Stimulated activated CD8-positive, alpha-beta memory T cell treated with anti-CD3 and anti-CD28 coated beads, Interleukin-4, amount 100 ng/mL, for 48 hours (primary cell): ENCODE data around the gene RMDN2.
"Not testable (repeated sequence)": the region's sequence is repeated elsewhere in the genome, so short reads cannot be mapped to it uniquely, and the experiment has no call there.

Source experiments
- DNase-seq: peaks from one replicate; pipeline ENCODE4 v3.0.0-alpha.2; 2020

RMDN2 gene

GRCh38 chr2:37902991-37903390 is 22.1 kb upstream of the RMDN2 start:
- no peak for DNase-seq

DNA sequence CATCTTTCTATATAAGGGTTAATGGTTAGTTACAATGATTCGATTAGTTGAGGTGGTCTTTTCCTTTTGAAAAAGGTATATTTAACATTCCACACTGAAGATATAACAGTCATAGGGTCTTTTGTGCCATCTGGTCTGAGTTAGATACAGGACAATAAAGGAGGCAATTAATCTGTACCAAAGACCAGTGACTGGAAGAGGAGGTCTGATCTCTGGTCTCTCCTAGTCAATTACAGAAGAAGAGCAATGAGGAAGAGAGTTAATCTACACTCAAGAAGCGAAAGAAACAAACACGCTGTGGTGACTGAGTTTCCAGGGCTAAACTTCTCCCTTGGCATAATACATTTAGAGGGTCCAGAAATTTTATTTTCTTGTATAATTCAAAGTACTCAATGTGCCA is 20.7 kb upstream of the RMDN2 start:
- no peak for DNase-seq

- DNase-seq, result no peak
Observed at GRCh38 chr2:37904993-37905392, 20.1 kb upstream of the RMDN2 start.

DNA sequence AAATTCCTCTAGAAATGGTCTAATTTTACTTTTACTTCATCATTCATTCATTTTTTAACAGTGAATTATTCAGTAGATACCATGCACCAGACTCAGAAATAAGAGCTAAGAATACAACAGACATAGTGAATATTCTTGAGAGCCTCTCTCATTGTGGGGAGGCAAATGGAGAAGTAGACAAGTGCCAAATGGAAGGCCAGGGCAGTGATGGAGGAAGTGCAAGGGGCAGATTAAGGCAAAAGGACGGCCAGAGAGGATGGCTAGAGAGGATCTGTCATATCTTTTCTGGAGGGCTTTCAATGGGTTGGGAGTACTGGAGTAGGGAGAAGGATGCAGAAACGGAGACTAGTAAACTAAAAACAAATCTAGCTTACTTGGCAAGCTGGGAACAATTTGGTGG is 19.0 kb upstream of the RMDN2 start:
- no peak for DNase-seq

GRCh38 chr2:37907501-37908225 is 17.4 kb upstream of the RMDN2 start:
- DNase-seq, result no peak

DNA sequence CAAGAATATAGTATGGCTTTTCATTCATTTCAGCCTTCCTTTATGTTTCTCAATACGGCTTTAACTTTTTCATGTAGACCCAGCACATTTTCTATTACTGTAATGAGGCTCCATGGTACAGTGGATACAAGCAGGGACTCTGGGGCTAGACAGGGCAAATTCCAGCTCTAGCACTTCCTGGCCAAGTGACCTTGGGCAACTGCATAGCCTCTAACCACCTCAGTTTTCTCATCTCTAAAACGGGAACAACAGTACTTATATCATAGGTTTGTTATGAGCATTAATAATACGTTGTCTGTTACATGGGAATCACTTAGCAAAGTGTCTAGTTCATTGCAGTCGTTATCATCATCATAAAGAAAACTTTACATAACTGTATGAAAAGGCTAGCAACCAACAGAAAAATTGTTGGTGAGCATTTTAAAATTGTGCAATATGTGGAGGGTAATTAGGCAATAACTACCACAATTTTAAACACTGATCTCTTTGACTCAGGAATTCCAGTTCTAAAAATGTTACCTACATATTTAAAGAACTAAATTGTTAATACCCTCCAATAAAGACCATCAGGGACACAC is 13.7 kb upstream of the RMDN2 start:
- DNase-seq, result no peak

DNA sequence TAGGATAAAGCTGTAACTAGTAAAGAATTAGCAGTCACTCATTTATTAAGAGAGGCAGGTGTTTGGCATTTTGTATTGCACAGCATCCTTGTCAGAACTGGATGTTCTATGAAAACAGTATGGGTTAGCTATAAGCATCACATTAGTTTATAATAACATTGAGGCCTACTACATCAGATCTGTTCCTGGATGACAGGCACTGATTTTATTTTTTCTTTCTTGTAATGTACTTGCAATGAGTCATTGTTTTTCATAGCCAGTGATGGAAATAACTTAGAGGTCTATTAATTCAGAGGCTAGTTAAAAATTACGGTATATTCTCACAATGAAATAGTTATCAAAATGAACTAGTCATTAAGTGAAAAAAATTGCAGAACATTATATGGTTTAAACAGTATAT is 13.0 kb upstream of the RMDN2 start:
- no peak for DNase-seq

DNA sequence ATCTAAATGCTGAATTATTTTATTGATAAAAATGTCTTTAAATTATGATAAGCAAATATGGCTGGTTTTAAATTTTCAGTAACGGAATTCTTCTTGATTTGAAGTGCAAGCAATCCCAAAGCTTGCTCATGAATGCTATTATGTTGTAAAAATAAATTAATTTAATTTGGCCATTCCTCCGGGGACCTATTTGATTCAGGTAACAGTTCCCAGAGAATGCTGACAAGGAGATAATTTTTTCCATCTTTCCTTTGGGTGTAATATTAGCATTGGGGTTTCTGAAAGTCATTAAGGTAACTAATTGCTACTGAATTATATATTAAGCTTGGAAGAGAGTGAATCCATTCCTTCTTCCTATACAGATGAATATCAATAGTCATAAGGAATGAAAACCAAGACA is 12.5 kb upstream of the RMDN2 start:
- no peak for DNase-seq

- DNase-seq, result no peak
Observed at GRCh38 chr2:37914340-37914739, 10.7 kb upstream of the RMDN2 start.

GRCh38 chr2:37915773-37916172 is 9.3 kb upstream of the RMDN2 start:
- no peak for DNase-seq

- DNase-seq, result no peak
Observed at GRCh38 chr2:37916512-37917082, 8.5 kb upstream of the RMDN2 start.

DNA sequence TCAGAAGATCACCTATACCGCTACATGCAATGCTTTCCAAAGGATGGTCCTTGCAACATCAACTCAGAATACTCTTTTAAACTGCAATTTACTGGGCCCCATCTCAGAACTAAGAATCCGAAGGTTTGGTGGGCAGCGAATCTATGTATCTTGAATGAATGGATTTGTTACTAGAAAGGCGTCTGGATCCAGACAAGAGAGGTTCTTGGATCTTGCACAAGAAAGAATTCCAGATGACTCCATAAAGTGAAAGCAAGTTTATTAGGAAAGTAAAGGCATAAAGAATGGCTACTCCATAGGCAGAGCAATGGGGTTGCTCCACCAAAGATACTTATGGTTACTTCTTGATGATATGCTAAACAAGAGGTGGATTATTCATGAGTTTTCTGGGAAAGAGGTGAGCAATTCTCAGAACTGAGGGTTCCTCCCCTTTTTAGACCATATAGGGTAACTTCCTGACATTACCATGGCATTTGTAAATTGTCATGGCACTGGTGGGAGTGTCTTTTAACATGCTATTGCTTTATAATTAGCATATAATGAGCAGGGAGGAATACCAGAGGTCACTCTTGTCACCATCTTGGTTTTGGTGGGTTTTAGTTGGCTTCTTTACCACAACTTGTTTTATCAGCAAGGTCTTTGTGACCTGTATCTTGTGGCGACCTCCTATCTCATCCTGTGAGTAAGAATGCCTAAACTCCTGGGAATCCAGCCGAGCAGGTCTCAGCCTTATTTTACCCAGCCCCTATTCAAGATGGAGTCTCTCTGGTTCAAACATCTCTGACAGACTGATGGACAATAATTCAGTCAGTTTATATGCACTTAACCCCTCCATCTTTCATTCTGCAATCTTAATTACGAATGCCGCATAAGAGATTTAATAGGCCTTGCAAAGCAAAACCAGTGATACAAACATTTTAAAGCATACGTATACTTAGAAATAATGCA is 7.5 kb upstream of the RMDN2 start:
- DNase-seq, result no peak

DNA sequence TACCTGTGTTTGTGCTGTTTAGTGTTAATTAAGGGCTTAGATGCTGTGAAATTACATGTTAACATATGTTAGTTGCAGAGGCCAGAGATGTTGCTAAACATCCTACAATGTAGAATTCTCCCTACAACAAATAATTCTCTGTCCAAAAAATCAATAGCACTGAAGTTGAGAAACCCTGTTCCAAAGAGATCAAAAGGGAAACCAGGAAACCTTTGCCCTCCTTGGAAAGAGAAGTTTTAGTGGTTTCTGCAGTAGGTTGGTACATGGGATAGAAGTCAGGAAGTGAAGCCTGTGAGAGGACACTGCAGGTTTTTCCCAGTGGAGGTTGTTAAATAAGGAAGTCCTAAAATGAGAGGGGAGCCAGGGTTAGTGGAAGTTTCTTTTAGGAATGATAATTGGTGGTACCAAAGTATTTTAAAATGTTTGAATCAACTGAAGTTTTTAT is 6.3 kb upstream of the RMDN2 start:
- DNase-seq, result no peak

DNA sequence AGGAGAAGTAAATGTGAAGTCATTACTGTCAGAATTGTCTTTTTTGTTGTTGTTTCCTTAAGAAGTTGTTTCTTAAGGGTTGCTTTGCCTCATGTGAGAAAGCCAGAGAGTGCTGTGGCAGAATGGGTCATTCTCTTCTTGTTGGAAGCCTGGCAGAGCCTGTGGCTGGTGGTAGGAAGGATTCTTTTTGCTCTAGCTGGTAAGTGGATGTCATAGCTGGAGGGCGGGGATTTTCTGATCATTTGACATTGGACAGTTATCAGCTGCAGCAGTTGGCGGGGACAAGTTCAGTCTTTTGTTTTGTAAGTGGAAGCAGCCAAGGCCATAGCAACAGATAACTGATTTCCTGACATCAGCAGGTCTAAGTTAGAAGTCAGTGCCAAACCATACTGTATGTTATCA is 5.5 kb upstream of the RMDN2 start:
- no peak for DNase-seq

DNA sequence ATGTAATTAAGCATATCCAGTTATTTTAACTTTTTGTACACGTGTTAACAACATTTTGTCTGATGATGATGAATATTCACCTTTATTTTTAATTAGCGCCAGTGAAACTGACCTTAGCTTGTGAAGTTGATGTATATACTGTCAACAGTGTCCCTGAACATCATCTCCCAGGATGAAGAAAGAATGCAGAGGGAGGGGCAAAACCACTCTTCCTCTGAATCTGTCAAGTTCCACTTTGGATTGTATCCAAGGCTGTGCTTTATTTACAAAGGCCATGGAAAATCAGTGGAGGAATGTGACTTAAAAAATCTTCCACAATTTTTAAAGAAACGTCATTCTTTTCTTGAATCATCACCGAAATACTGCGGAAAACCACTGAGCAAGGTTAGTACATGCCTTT is 4.5 kb upstream of the RMDN2 start:
- no peak for DNase-seq

- DNase-seq, result no peak
Observed at GRCh38 chr2:37921781-37922180, 3.3 kb upstream of the RMDN2 start.

DNA sequence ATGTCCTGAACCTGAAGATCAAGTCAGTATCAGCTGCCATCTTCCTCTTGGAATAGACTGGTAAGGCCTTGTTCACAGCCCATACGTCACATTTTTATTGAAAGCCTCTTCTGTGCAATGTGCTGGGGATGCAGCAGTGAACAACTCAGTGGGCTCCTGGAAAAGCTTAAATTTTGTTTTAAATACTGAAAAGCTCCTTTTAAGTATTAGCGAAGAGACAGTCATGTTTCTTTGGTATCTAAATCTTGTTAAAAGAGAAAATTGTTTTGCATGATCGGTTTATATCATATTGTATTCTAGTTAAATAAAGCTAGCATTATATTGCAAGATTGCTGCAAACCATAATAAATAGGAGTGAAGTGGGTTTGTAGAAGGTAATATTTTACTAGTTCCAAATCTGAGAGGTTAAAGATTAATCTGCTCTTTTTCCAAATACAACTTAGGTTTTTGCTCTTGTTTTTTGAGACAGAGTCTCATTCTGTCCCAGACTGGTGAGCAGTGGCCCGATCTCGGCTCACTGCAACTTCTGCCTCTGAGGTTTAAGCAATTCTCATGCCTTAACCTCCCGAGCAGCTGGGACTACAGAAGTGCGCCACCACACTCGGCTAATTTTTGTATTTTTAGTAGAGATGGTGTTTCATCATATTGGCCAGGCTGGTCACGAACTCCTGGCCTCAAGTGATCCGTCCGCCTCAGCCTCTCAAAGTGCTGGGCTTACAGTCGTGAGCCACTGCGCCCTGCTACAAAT is 1.6 kb upstream of the RMDN2 start:
- DNase-seq, result no peak

DNA sequence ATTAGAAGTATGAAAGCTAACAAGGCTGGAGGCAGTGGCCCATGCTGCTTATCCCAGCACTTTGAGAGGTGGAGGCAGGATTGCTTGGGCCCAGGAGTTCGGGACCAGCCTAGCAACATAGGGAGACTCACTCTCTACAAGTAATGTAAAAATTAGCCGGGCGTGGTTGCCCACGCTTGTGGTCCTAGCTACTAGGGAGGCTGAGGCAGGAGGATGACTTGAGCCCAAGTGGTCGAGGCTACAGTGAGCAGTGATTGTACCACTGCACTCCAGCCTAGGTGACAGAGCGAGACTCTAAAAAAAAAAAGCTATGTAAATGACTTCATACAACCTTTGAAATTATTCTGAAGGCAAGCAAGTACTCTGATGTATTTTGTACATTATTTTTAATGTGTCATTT is 1.5 kb downstream of the RMDN2 start:
- no peak for DNase-seq

- DNase-seq, result no peak
Observed at GRCh38 chr2:37928377-37928776, 3.3 kb downstream of the RMDN2 start.

DNA sequence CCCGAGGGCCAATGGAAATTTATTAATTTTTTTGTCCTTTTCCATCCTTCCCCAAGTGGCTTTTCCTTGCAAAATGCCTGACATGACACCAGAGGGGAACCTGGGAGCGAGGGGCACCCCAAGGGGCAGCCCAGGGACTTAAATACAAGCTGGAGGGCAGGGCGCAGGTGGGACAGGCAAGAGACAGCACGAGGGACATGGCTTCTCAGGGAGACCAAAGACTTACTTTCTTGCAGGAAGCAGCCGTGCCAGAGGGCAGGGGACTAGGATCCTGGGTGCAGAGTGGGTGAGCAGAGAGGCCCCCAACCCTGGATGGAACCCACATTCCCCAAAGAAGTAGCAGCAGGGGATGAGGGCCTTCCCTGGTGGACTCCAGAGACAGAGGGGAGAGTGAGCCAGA is 5.3 kb downstream of the RMDN2 start:
- not testable (repeated sequence) for DNase-seq

- DNase-seq, result not testable (repeated sequence)
Observed at GRCh38 chr2:37932873-37933272, 7.8 kb downstream of the RMDN2 start.

- no peak for DNase-seq
Observed at GRCh38 chr2:37934591-37935513, 9.8 kb downstream of the RMDN2 start.
